Stimulated activated CD8-positive, alpha-beta memory T cell treated with anti-CD3 and anti-CD28 coated beads, Interleukin-15, amount 100 ng/mL, for 1 hour (primary cell): ENCODE data around the gene SYNE1.
"Not testable (repeated sequence)": the region's sequence is repeated elsewhere in the genome, so short reads cannot be mapped to it uniquely, and the experiment has no call there.

Source experiments
- DNase-seq: peaks from one replicate; pipeline ENCODE4 v3.0.0-alpha.2; 2020; ENCODE audit warnings: low read depth

Gene SYNE1

GRCh38 chr6:152482289-152482688 is 154.9 kb downstream of the SYNE1 start:
- DNase-seq = no peak

DNA sequence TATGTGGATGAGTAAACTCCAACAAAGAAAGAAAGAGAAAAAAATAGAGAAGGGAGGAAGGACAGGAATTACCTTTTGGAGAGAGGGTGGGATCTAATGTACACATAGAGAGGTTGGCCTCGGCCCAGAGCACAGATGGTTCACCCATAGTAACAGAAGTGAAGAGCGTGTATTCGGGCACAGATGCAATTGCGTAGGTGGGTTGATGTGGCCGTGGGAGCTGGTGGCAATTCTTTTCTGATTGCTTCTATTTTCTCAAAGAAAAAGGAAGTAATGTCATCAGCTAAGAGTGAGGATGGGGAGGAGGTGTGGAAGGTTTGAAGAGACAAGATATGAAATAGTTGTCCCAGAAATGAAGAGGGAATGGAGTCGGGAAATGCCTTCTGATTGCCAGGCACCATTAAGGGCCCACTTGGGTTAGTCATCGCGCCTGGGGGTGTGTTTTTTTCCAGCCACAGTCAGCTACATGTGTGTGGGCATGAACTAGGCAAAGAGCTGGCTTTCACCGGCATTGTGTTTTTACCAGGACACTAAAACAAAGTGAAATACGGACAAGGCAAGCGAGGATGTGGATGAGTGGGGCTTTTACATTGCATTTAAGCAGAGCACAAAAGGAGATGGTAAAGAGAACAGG is 158.7 kb downstream of the SYNE1 start:
- no peak for DNase-seq

DNA sequence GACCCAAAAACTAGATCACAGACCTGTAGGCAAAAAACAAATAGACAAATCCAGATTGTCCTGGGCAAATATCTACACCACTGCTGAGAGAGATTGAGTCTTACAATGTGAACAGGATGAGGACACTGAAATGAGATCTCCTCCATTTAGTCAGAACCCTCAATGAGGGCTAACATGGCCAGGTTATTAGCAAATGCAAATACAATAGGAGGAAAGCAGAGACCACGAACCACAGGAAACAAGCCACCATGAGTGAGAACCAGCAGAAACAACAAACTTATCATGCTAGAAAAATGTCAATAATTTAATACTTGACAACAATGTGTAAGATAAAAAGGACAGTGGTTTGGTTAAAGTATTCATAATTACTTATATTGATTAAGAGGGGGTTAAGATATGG is 162.8 kb downstream of the SYNE1 start:
- DNase-seq = no peak

- DNase-seq = no peak
Observed at GRCh38 chr6:152472325-152472724, 164.8 kb downstream of the SYNE1 start.

- no peak for DNase-seq
Observed at GRCh38 chr6:152471456-152472265, 165.5 kb downstream of the SYNE1 start.

- DNase-seq = no peak
Observed at GRCh38 chr6:152463164-152463563, 174.0 kb downstream of the SYNE1 start.

- no peak for DNase-seq
Observed at GRCh38 chr6:152462716-152463115, 174.4 kb downstream of the SYNE1 start.

DNA sequence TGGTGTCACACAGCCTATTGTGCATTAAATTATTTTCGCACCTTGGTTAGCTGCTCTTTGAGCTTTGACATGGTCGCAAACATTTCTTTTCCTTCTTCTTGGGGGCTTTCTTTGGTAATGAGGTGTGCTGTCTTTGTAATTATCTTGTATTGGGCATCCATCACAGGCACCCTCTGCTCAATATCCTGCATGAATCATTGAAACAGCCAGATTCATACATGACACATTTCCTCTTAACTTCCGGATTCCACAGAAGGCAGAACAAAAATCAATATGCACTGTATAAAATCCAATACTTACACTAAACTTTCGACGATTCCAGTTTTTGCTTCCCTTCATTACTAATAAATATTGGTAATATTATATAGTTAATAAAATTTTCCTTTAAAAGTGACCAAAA is 175.6 kb downstream of the SYNE1 start:
- DNase-seq = no peak

- no peak for DNase-seq
Observed at GRCh38 chr6:152458648-152459644, 178.2 kb downstream of the SYNE1 start.

GRCh38 chr6:152457949-152458624 is 179.1 kb downstream of the SYNE1 start:
- DNase-seq = no peak

GRCh38 chr6:152454003-152454402 is 183.2 kb downstream of the SYNE1 start:
- no peak for DNase-seq

GRCh38 chr6:152453421-152453820 is 183.7 kb downstream of the SYNE1 start:
- no peak for DNase-seq

DNA sequence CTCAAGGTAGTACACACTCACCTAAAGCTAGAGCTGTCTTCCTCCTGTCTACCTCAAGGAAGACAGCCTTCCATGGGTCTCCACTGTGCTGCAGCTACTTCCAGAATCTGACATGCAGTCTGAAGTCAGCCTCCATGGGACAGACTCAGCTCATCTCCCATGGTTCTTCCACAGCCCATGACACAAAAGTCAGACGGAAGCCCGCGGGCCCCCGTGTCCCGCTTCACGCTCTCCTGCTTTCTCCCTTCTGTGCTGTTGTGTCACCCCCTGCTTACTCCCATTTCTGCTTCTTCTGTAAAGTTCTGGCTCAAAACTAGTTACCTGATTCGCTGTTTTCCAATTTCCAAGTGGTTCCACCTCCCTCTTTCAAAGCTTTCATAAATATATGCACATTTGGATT is 184.5 kb downstream of the SYNE1 start:
- no peak for DNase-seq

DNA sequence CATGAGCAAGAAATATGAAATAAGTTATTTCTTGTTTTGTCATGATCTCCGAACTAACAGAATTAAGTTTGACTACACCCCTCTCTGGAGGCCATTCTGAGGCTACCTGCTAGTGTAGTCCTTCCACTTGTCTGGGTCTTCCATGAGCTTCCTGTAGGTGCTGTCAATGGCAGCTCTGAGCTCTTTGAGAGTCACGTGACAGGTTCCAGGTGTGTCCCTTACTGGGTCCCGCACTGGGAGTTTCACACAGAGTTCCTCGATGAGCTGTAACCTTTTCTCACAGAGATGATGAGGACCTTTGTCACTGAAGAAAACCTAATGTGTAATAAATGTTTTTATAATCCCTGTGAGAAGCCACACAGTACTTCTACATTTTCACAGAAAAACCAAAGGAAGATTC is 186.6 kb downstream of the SYNE1 start:
- DNase-seq = no peak

GRCh38 chr6:152441902-152442301 is 195.3 kb downstream of the SYNE1 start:
- DNase-seq = no peak

- no peak for DNase-seq
Observed at GRCh38 chr6:152435816-152436215, 201.3 kb downstream of the SYNE1 start.

GRCh38 chr6:152432758-152433157 is 204.4 kb downstream of the SYNE1 start:
- no peak for DNase-seq

- no peak for DNase-seq
Observed at GRCh38 chr6:152428126-152428525, 209.0 kb downstream of the SYNE1 start.

- no peak for DNase-seq
Observed at GRCh38 chr6:152426276-152426675, 210.9 kb downstream of the SYNE1 start.

GRCh38 chr6:152423216-152424103 is 213.7 kb downstream of the SYNE1 start:
- no peak for DNase-seq

GRCh38 chr6:152421496-152421895 is 215.7 kb downstream of the SYNE1 start:
- not testable (repeated sequence) for DNase-seq
